Lower leg skin (tissue), 3 donors: ENCODE measurements around the gene TUBAL3.

Experiments used
- POLR2A ChIP-seq, 2 donors: fragments of 450-650 bp; IDR thresholded peaks; one replicate each; pipeline ENCODE4 v1.6.1; 2016 to 2017; ENCODE audit warnings: antibody characterized with exemption in 2 of 2, mild to moderate bottlenecking in 1 of 2, moderate library complexity in 1 of 2
- TF ChIP-seq, protein P1 (sequence below), 3 donors: fragments of 450-650 bp; IDR thresholded peaks; one replicate each; pipeline ENCODE4 v1.5.1; 2016; ENCODE audit warnings: antibody characterized with exemption in 3 of 3, mild to moderate bottlenecking in 3 of 3, moderate library complexity in 2 of 3

DNA sequence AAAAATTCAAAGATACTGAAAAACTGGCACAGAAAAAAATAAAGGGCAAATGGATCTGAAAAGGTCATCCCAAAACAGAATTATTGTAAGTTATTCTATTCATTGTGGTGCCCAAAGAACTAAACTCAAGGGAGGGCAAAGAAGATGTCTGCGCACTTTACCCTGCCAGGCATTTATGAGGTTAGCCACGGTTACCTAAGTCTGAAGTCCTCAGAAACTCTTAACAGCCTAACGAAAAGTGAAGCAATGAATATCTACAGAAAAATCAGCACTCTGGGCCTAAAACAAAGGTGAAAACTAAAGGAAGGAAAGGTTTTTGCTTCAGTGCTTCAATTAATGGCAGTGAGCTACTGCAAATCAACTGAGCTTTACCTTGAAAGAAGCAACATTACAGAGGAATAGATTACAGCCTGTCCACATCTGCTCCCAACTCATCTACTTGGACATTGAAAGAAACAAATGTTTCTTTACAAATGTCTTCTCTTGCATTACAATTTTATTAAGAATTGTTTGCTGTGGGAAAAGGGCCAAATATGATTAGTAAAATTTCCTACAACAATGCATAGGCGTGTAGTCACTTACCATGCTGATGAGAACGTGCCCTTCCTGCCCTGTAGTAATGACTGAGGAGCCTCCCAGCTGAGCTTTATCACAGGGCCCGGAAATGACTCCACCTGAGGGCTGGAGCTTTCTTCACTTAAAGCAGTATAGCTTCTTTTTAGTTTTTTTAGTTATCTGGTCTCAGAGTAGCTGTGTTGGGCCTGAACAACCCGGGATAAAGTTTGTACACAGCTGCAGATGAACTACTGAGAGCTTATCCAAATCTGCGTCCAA, at the start of gene TUBAL3:
- no peak for TF ChIP-seq POLR2A (IDR thresholded peaks at IDR 0.05)
- TF ChIP-seq, protein P1, sequence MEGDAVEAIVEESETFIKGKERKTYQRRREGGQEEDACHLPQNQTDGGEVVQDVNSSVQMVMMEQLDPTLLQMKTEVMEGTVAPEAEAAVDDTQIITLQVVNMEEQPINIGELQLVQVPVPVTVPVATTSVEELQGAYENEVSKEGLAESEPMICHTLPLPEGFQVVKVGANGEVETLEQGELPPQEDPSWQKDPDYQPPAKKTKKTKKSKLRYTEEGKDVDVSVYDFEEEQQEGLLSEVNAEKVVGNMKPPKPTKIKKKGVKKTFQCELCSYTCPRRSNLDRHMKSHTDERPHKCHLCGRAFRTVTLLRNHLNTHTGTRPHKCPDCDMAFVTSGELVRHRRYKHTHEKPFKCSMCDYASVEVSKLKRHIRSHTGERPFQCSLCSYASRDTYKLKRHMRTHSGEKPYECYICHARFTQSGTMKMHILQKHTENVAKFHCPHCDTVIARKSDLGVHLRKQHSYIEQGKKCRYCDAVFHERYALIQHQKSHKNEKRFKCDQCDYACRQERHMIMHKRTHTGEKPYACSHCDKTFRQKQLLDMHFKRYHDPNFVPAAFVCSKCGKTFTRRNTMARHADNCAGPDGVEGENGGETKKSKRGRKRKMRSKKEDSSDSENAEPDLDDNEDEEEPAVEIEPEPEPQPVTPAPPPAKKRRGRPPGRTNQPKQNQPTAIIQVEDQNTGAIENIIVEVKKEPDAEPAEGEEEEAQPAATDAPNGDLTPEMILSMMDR (IDR thresholded peaks at IDR 0.05): no peak
